AG04449 (cell line): ENCODE data around the gene CACNA1H.

Experiments used
- CTCF ChIA-PET: fragments of 350-600 bp; formaldehyde crosslinking; extraction: SDS; loops from one replicate; lab custom pipeline; 2021; ENCODE audit warnings: antibody characterized with exemption; lab: Yijun Ruan, JAX
- POLR2A ChIA-PET: fragments of 400-600, 350-600 bp; formaldehyde crosslinking; extraction: SDS; loops from one replicate; lab custom pipeline; 2020; ENCODE audit warnings: antibody characterized with exemption, inconsistent platforms; lab: Yijun Ruan, JAX
- DNase-seq: peaks from one replicate; pipeline ENCODE4 v3.0.0-alpha.2; 2010; ENCODE audit warnings: low read depth, low spot score
- H3K4me3 ChIP-seq: 2 replicates; pipeline ENCODE4 v1.5.1; 2011; ENCODE audit warnings: low read depth, mild to moderate bottlenecking, control low read depth, low read length
- CTCF ChIP-seq: IDR thresholded peaks from one replicate; pipeline ENCODE4 v1.5.1; 2011; ENCODE audit warnings: mild to moderate bottlenecking, moderate library complexity, low read length, control low read depth, inconsistent platforms; ENCODE audit not compliant: insufficient read depth; ENCODE audit errors: missing control alignments

Gene CACNA1H

GRCh38 chr16:1121009-1121408 lies 31.9 kb upstream of the CACNA1H start:
- DNase-seq: no peak
- CTCF ChIA-PET: no interaction called here
- POLR2A ChIA-PET: no interaction called here
- H3K4me3 ChIP-seq: no peak overlapping the region
- no peak for TF ChIP-seq CTCF

DNA sequence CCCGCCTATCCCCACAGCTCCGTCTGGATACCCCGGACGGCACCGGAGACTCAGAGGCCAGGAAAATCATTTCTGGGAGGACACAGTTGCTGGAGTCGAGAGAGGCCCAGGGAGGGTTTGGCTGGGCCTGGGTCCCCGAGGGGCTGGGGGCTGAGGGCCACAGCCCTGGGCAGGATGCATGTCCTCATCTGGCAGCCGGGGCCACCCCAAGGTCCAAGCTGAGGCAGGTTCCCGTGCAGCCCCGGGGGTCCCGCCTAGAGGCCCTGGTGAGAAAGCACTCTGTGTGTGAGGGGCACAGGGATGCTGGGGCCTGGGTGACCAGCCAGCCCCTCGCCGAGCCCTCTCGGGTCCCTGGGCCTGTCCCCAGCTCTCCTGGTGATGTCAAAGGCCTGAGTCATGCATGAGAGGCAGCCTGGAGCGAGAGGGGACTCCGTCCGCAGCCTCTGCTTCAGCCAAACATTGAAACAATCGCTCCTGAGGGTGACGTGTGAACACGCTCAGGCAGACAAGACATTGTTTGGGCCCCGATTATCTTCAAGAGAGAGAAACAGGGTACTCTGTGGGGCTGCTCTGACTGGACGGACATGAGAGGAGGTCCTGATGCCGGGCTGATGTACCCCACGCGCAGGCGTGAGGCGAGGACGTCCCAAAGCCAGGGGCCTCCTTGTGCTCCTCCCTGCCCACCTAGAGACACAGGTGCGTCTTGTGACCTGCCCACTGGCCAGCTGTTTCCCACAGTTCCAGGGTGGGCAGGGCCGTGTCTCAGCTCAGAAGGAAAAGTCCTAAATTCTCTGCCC lies 31.1 kb upstream of the CACNA1H start:
- CTCF ChIA-PET: no interaction called here
- no peak overlapping the region for H3K4me3 ChIP-seq
- TF ChIP-seq CTCF: no peak
- POLR2A ChIA-PET: no interaction called here
- no peak for DNase-seq

DNA sequence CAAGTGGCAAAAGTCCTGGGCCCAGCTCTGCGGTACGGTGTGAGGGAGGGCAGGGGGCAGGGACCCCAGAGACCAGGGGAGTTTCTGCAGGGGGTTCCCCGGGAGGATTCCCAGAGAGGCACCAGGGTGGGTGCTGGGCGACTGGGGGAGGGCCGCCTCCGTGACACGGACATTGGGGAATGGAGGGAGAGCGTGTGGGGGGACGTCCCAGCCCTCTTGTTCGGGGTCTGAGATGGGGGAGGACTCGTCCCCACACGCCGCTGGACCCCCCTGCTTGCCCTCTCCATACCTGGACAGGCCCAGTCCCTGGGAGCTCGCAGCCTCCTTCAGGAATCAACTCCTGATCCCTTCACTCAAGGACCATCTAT lies 30.5 kb upstream of the CACNA1H start:
- ChIA-PET POLR2A (no interaction called here), CTCF (no interaction called here)
- H3K4me3 ChIP-seq: no peak overlapping the region
- no peak for TF ChIP-seq CTCF
- DNase-seq: no peak

DNA sequence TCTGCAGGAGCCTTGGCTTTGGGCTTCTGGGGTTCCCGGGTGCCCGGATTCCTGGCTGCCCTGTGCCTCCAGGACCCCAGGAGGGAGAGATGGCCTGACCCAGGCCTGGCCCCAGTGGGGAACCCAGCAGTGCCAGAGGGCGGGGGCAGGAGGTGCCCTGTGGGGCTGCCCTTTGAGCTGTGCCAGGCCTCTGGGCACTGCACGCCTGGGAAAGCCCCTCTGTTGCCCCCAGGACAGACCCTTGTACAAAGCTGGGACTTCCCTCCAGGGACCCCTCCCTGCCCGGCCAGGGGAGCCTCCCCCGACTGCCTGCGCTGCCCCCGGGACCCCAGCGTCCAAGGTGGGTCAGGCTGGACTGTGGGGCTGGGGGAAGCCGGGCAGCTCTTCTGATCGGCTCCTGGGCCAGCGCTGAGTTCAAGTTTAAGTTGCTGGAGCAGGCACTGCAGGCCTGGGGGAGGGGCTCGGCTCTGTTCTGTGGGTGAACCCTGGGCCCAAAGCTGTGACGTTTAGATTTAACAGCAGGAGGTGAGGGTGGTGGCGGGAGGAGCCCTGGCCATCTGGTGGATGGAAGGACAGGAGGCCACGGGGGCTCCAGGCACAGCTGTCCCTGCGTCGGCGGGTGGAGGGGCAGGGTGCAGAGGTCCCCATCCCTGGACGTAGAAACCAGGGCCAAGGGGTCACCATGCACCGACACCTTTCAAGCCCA lies 29.2 kb upstream of the CACNA1H start:
- no peak overlapping the region for H3K4me3 ChIP-seq
- CTCF ChIA-PET: interaction anchor here (1.2 kb wide), 1 partner anchor 177 kb away, joined by 3 read pairs; no protein-coding TSS in a partner anchor
- POLR2A ChIA-PET: no interaction called here
- TF ChIP-seq CTCF: no peak
- no peak for DNase-seq

DNA sequence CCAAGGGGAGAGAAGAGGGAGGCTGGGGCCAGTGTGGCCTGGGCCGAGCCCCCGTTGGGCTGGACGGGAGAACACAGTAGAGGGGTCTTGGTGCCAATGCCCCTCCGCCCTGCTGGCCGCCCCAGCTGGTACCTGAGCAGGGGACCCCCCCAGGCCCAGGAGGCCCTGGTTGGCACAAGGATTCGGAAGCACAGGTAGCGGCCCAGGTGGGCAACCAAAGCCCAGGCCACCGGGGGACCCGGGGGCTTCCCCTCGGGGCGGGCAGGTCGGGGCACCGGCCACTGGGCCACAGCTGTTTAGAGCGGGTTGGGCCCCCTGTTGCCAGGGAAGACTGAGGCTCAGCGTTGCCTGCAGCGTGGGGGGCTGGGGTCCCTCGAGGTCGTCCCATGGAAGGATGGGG lies 28.6 kb upstream of the CACNA1H start:
- H3K4me3 ChIP-seq: no peak overlapping the region
- ChIA-PET CTCF (interaction anchor here (1.2 kb wide), 1 partner anchor 177 kb away, joined by 3 read pairs; no protein-coding TSS in a partner anchor), POLR2A (no interaction called here)
- DNase-seq: no peak
- TF ChIP-seq CTCF: no peak

DNA sequence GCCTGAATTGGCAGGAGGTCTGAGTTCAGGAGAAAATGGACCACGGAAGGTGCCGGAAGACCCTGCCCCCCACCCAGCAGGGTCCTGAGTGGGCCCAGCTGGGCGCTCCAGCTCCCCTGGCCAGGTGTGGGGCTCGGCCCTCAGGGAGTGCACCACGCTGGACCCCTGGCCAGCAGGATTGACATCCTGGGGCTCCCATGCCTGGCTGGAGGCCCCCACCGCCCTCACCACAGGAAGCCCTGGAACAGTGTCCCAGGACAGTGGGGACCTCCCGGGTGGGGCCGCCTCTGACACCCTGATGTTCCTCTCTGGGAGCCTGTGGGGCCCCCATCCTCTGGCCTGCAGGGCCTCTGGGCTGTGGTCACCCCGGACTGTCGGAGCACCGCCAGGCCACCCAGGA lies 28.1 kb upstream of the CACNA1H start:
- DNase-seq: no peak
- no peak overlapping the region for H3K4me3 ChIP-seq
- CTCF ChIA-PET: interaction anchor here (1.2 kb wide), 1 partner anchor 176 kb away, joined by 3 read pairs; no protein-coding TSS in a partner anchor
- TF ChIP-seq CTCF: no peak
- POLR2A ChIA-PET: no interaction called here
